ENCODE results near the gene MVP.
"Not testable (repeated sequence)": the region's sequence is repeated elsewhere in the genome, so short reads cannot be mapped to it uniquely, and the experiment has no call there.

GRCh38 chr16:29772330-29772729 is 47.9 kb upstream of the MVP start:
- TF ChIP-seq CTCF, POLR2A (IDR thresholded peaks at IDR 0.05): not testable (repeated sequence)

All from tibial nerve (tissue), 3 donors.